HG03097 (cell line): Measurements from ENCODE around the gene NRN1.
"Not testable (repeated sequence)": the region's sequence is repeated elsewhere in the genome, so short reads cannot be mapped to it uniquely, and the experiment has no call there.

Experiments
- ATAC-seq: cut with Tn5 transposase; IDR thresholded peaks from one replicate; pipeline ENCODE4 v1.9.1; 2021; ENCODE audit not compliant: unreplicated experiment, low FRiP score

Gene NRN1

GRCh38 chr6:5984150-5985089, 22.3 kb downstream of the NRN1 start:
- ATAC-seq: no peak

- no peak for ATAC-seq
Observed at GRCh38 chr6:5981126-5982026, 25.3 kb downstream of the NRN1 start.

GRCh38 chr6:5979650-5980420, 26.9 kb downstream of the NRN1 start:
- no peak for ATAC-seq

- ATAC-seq: no peak
Observed at GRCh38 chr6:5976811-5977210, 29.9 kb downstream of the NRN1 start.

- ATAC-seq: no peak
Observed at GRCh38 chr6:5968817-5969734, 37.6 kb downstream of the NRN1 start.

GRCh38 chr6:5968036-5968435, 38.7 kb downstream of the NRN1 start:
- ATAC-seq: not testable (repeated sequence)

GRCh38 chr6:5967594-5967993, 39.1 kb downstream of the NRN1 start:
- ATAC-seq: no peak

GRCh38 chr6:5962794-5963193, 43.9 kb downstream of the NRN1 start:
- ATAC-seq: no peak

GRCh38 chr6:5961836-5962235, 44.9 kb downstream of the NRN1 start:
- ATAC-seq: no peak

GRCh38 chr6:5960456-5960855, 46.3 kb downstream of the NRN1 start:
- no peak for ATAC-seq

- ATAC-seq: no peak
Observed at GRCh38 chr6:5958921-5959320, 47.8 kb downstream of the NRN1 start.

- ATAC-seq: no peak
Observed at GRCh38 chr6:5956939-5957338, 49.8 kb downstream of the NRN1 start.

GRCh38 chr6:5950361-5950785, 56.4 kb downstream of the NRN1 start:
- ATAC-seq: no peak
